Measurements from ENCODE around the gene SLC29A1.

DNA sequence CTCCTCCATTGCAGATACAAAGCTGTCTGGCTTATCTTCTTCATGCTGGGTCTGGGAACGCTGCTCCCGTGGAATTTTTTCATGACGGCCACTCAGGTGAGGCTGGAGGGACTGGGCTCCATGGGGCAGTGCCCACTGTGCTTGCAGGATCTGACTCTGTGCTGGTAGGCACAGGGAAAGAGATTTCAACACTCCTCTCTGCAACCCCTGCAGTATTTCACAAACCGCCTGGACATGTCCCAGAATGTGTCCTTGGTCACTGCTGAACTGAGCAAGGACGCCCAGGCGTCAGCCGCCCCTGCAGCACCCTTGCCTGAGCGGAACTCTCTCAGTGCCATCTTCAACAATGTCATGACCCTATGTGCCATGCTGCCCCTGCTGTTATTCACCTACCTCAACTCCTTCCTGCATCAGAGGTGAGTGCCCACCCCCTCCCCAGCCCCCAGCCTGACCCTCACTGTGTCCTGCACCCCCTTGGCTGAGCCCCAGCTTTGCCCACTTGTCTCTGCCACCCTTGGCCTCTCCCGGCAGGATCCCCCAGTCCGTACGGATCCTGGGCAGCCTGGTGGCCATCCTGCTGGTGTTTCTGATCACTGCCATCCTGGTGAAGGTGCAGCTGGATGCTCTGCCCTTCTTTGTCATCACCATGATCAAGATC, 6.1 kb downstream of the SLC29A1 start:
- TF ChIP-seq, protein P1, sequence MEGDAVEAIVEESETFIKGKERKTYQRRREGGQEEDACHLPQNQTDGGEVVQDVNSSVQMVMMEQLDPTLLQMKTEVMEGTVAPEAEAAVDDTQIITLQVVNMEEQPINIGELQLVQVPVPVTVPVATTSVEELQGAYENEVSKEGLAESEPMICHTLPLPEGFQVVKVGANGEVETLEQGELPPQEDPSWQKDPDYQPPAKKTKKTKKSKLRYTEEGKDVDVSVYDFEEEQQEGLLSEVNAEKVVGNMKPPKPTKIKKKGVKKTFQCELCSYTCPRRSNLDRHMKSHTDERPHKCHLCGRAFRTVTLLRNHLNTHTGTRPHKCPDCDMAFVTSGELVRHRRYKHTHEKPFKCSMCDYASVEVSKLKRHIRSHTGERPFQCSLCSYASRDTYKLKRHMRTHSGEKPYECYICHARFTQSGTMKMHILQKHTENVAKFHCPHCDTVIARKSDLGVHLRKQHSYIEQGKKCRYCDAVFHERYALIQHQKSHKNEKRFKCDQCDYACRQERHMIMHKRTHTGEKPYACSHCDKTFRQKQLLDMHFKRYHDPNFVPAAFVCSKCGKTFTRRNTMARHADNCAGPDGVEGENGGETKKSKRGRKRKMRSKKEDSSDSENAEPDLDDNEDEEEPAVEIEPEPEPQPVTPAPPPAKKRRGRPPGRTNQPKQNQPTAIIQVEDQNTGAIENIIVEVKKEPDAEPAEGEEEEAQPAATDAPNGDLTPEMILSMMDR (IDR thresholded peaks at IDR 0.05), result no peak
- peak in 1 of 2 donors; percentile 32 for TF ChIP-seq POLR2A (IDR thresholded peaks at IDR 0.05)
